ENCODE results near the gene ZFYVE28. TPM values are rescaled to one million over a fixed set of nuclear protein-coding genes. Genes with fewer than 3 reads are reported as not detected.
A peak's percentile ranks its signal among the peaks of the same experiment; 100 is the strongest.
"Not testable (repeated sequence)": the region's sequence is repeated elsewhere in the genome, so short reads cannot be mapped to it uniquely, and the experiment has no call there.

Gene ZFYVE28
- total RNA-seq = 5.9 and 6.1 TPM in 2 replicates

- ATAC-seq (ENCODE audit: low read depth) = no peak
- peaks cover 48% of the 10 kb centered on the region for H3K4me1 Mint-ChIP-seq
- peak within 1 kb of the TSS; percentile 91 for H3K4me3 Mint-ChIP-seq
- DNase-seq = no peak
- POLR2A ChIA-PET = interaction anchor here (1.0 to 1.9 kb wide), 3 partner anchors 50 to 176 kb away, joined by 3 to 8 read pairs (median 5); partner anchors contain the start of genes HAUS3, POLN and RNF4
- intact Hi-C loops (cut with micrococcal nuclease) = loop anchor here (1.0 to 10.0 kb wide), 9 partner anchors 23 to 517 kb away; partner anchors contain the start of genes FAM193A, HAUS3, NELFA and POLN
- peaks cover 25% of the 10 kb centered on the region for H3K27me3 Mint-ChIP-seq
- TF ChIP-seq CTCF (IDR thresholded peaks at IDR 0.05) = no peak
- CTCF ChIA-PET = interaction anchor here (1.2 kb wide), 1 partner anchor 198 kb away, joined by 5 read pairs; no protein-coding TSS in a partner anchor
- H3K36me3 Mint-ChIP-seq (ENCODE audit: low read depth) = no peaks in the 10 kb centered on the region
- no peaks in the 10 kb centered on the region for H3K9me3 Mint-ChIP-seq
- H3K27ac Mint-ChIP-seq = peak within 1 kb of the TSS; percentile 90
Observed at GRCh38 chr4:2417765-2418649, at the start of gene ZFYVE28. Gene ZFYVE28 (minus strand): TSS chr4:2418645. CDS start chr4:2418323, 322 bp downstream.

GRCh38 chr4:2465544-2465943, 47.1 kb upstream of the ZFYVE28 start:
- ChIA-PET POLR2A (interaction anchor here (0.5 to 0.7 kb wide), 3 partner anchors 26 to 227 kb away, joined by 3 to 5 read pairs (median 3); partner anchors contain the start of gene CFAP99), CTCF (interaction anchor here (2.3 kb wide), 1 partner anchor 246 kb away, joined by 9 read pairs; no protein-coding TSS in a partner anchor)
- not testable (repeated sequence) for H3K27ac Mint-ChIP-seq; ATAC-seq (ENCODE audit: low read depth); H3K4me3 Mint-ChIP-seq; H3K27me3 Mint-ChIP-seq; H3K9me3 Mint-ChIP-seq; DNase-seq
- H3K36me3 Mint-ChIP-seq (ENCODE audit: low read depth) = peaks cover 12% of the 10 kb centered on the region
- H3K4me1 Mint-ChIP-seq = peaks cover 33% of the 10 kb centered on the region
- intact Hi-C loops (cut with micrococcal nuclease) = loop anchor here (5.0 kb wide), 2 partner anchors 282 to 467 kb away; no protein-coding TSS in a partner anchor

DNA sequence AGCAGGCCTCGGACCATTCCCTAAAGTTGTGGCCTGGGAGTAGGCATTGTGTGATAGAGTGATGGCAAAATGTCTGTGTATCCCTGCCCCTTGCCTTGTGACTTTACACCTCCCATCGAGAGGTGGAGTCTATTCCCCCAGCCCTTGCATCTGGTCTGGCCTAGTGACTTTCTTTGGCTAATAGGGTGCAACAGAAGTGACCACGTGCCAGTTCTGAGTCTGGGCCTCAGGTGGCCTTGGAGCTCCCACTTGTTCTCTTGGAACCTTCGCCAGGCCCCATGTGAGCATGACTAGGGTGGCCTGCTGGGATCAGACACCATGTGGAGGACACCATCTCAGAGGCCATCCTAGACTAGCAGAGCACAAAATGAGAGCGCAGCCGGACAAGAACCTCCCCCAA, 46.6 kb upstream of the ZFYVE28 start:
- Mint-ChIP-seq H3K9me3 (no peaks in the 10 kb centered on the region), H3K4me3 (no peak overlapping the region), H3K27me3 (peaks cover 3% of the 10 kb centered on the region), H3K4me1 (peaks cover 28% of the 10 kb centered on the region), H3K36me3 (ENCODE audit: low read depth) (peaks cover 8% of the 10 kb centered on the region), H3K27ac (no peak overlapping the region)
- CTCF ChIA-PET = interaction anchor here (2.3 kb wide), 1 partner anchor 245 kb away, joined by 9 read pairs; no protein-coding TSS in a partner anchor
- intact Hi-C loops (cut with micrococcal nuclease) = loop anchor here (5.0 kb wide), 2 partner anchors 282 to 467 kb away; no protein-coding TSS in a partner anchor
- no peak for DNase-seq
- no peak for ATAC-seq (ENCODE audit: low read depth)
- TF ChIP-seq CTCF (IDR thresholded peaks at IDR 0.05) = no peak
- POLR2A ChIA-PET = interaction anchor here (0.5 kb wide), 1 partner anchor 227 kb away, joined by 5 read pairs; no protein-coding TSS in a partner anchor

GRCh38 chr4:2462992-2463762, 44.7 kb upstream of the ZFYVE28 start:
- Mint-ChIP-seq H3K4me3 (peak overlapping the region; percentile 44), H3K36me3 (ENCODE audit: low read depth) (no peaks in the 10 kb centered on the region), H3K27ac (no peak overlapping the region), H3K9me3 (no peaks in the 10 kb centered on the region), H3K27me3 (peaks cover 4% of the 10 kb centered on the region), H3K4me1 (peaks cover 18% of the 10 kb centered on the region)
- intact Hi-C loops (cut with micrococcal nuclease) = loop anchor here (1.0 kb wide), 4 partner anchors 22 to 243 kb away; partner anchors contain the start of genes CFAP99 and ZFYVE28
- no peak for ATAC-seq (ENCODE audit: low read depth)
- ChIA-PET CTCF (interaction anchor here (0.9 to 1.8 kb wide), 8 partner anchors 20 to 243 kb away, joined by 3 to 17 read pairs (median 4); no protein-coding TSS in a partner anchor), POLR2A (no interaction called here)
- no peak for DNase-seq
- no peak for TF ChIP-seq CTCF (IDR thresholded peaks at IDR 0.05)

All from activated B cell treated with CpG ODN at 0.5 μM for 24 hours (primary cell).